Measurements from ENCODE around the gene GSG1.

The GSG1 gene

DNA sequence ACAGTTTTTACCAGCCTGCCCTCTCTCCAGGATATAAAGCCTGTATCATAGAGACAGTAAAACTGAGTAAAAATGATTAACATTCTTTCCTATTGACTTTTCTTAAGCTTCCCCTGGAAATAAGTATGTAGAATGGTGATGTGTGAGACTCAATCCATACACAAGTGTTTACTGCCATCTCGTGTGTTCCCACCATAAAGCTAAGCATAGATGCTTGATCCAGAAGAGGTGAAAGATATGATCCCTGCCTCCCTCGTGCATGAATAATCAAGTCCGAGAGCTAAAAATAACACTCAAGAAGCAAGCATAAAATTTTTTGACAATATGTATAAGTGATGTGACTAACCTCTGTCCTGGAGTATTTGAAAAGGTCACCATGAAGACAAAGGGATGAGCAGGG, 16.9 kb upstream of the GSG1 start:
- DNase-seq: no peak

DNA sequence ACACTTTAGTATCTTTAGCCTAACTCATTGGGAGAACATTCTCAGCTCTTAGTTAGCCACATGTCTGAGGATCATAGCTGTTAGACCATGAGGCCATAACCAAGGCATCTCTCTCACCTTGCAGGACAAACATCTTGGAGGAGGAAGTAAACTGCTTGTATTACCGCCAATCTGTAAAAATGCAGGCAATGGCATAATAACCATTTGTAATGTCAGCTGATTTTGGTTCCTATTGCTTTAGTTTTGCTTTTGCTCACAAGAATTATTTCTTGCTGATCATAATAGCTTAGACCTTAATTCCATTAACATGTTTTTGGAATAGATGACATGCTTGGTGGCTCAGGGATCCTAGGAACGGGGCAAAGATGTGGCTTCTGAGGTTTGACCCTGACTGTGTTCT, 16.4 kb upstream of the GSG1 start:
- no peak for DNase-seq

DNA sequence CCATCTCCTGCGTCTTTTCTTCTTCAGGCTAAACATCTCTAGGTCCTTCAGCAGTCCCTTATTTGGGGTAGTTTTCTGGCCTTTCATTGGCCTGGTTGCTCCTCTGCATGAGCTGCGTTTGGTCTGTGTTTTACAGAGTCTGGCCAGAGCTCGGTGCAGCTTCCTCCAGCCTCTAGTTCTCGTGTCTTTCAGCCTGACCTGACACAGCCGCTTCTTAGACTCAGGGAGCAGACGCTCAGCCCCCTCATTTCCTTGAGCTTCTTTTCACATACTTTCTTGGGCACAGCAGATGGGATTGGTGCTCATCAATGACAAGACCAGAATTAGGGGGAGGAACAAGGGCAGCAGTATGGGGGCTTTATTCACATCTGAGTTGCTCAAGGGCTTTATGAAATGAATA, 13.6 kb upstream of the GSG1 start:
- DNase-seq: no peak

DNA sequence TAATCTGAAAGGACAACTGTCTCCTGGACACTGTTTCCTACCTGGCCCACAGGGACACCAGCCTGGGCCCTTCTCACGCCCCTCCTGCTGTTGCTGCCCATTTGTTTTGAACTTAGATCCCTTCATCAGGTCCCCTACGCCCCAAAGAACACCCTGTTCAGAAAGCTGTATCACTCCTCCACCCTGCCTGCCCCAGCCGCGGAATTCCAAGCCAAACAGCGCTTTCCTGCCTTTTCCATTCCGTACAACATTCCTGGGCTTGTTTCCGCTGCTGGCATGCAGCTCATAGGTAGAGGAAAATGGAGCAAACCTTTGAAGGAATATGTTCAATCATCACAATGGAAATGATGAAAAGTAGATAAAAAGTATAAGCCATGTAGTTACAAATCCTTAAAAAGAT, 12.8 kb upstream of the GSG1 start:
- DNase-seq: no peak

DNA sequence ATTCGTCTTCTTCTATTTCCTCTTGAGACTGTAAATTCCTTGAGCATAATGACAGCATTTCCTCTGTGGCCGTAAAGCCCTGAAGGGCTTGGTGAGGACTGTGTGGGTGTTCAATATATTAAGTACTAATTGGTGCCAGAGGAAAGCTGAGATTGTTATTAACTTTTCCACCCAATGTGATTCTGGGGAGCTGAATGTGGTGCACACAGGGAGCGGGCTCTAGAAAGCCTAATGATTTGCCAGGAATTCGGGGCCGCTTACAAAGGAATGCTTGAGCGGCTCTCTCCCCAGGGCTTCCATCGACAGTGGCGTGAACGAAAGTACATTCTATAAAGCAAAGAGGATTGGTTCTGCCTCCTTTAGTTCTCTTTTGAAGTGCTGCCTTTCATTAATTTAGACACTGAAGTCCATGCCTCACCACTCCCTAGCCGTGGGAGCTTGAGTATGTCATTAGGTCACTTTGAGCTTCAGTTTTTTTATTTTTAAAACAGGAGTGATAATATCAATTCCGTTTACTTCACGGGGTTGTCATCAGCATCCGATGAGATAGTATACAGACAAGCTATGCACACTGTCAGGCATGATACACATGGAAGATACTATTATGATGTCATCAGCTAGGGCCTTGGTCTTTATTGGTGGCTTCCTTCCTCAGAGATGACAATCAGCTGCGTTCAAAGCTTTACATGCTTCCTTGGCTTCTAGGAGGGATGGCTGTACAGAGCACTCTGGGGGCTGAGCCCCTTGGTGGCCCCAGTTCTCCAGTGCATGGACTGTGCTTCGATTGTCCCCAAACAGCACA, 11.0 kb upstream of the GSG1 start:
- peak; percentile 65 for DNase-seq

DNA sequence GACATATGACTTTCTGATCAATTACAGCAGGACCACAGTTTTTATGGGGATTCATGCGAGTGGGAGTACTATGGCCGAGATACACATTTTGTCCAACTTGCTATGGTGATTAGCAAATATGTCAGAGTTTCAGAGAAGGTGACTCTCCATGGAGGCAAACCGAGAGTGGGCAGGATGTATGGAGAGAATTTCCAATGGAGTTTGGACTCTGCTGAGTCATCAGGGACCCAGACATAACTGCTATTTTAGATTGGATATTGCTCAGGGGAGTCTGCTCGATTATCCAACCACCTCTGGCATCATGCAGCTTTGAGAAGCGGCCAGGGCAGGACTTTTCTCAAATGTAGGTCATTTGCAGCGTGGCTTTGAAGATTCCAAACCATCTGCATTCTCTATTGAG, 9.5 kb upstream of the GSG1 start:
- no peak for DNase-seq

DNA sequence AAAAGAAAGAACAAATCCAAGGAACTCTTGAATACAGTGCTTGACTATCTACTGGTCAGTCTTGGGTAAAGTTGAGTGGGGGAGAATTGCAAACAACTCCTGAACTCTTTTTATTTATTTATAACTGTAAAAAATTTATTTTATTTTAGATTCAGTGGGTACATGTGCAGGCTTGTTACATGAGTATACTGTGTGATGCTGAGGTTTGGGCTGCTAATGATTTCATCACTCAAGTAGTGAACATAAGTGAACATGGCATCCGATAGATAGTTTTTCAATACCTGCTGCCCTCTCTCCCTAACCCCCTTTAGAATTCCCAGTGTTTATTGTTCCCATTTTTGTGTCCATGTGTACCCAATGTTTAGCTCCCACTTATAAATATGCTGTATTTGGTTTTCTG, 3.2 kb upstream of the GSG1 start:
- DNase-seq: no peak

DNA sequence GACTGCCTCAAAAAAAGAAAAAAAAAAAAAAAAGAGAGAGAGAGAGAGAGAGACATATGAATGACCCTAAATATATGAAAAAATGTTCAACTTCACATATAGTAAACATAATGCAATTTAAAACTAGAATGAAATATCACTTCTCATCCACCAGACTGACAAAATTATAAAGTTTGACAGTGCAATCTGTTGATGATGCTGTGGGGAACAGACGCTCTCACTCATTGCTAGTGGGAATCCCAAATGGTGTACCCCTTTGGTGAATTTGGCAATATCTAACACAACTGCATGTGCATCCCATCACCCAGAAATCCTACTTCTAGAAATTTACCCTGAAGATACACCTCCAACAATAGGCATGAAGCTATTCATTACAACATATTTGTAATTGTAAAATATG, 2.3 kb upstream of the GSG1 start:
- DNase-seq: no peak

DNA sequence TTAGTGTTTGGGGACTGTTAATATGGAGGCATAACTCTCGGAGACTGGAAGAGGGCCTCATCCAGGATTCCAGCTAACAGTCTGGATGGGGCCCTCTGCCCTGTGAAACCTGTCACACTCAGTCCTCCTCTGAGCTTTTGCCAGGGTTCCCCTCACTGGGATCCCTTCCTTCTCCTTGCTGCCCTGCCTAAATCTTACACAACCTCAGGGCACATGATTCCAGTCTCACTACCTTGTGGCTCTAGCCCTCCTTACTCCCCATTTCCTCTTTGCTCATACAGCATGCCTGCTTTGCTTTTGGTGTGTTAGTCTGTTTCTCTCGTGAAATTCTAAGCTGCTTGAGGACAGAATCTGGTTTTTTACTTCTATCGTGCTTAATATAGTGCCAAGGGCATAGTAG, 942 bp upstream of the GSG1 start:
- no peak for DNase-seq

DNA sequence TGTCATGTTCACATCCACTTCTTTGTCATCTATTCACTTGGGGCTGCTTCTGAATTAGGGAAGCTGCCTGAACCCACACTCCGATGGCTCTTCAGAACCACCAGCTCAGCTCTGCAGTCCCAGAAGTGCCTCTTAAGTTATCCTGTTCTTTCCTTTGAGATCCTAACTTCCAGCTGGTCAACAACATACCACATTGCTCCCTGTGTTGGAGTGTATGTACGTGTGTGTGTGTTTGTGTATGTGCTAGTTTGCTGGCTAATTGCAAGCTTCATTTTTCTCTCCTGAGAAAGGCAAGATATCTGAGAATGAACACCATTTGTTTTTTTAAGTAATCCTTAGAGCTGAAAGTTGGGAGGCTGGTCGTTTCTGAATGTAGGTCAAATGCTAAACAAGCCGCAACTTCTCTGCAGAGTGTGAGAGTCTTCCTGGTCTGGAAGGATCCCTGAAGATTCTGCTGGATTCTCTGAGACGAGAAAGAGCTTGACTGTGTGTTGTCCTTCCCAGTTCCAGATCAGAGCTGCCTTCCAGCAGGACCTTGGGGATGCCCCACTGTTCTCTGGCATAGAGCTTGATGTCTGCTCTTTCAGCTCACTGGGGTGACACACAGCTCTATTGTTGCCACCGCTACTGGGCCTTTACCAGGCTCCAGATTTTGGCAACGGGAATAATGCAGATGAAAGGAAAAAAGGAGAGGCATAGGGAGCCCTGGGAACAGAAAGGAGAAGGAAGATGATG, 839 bp downstream of the GSG1 start:
- no peak for DNase-seq

DNA sequence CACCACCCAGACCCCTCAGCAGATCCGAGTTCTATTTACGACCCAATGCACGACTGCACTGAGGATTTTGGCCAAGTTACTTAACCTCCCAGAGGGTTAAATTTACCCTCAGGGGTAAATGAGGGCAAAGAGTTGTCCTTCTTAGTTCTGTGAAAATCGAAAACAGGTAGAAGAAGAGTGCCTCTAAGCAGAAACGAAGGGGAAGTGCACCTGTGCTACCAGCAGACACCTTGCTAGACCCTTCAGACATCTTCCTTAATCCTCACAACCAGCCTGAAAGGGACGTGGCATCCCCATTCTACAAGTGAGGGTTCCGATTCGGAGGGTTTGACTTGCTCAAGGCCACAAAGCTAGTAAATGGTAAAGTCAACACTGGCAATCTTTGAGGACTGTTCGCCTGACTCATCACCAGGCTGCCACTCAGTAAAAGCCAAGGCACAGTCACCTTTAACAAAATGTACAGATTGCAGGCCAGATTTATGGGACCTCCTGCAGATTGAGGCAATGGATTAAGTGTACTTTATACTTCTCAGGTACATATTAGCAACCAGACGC, 1.6 kb downstream of the GSG1 start:
- DNase-seq: no peak

DNA sequence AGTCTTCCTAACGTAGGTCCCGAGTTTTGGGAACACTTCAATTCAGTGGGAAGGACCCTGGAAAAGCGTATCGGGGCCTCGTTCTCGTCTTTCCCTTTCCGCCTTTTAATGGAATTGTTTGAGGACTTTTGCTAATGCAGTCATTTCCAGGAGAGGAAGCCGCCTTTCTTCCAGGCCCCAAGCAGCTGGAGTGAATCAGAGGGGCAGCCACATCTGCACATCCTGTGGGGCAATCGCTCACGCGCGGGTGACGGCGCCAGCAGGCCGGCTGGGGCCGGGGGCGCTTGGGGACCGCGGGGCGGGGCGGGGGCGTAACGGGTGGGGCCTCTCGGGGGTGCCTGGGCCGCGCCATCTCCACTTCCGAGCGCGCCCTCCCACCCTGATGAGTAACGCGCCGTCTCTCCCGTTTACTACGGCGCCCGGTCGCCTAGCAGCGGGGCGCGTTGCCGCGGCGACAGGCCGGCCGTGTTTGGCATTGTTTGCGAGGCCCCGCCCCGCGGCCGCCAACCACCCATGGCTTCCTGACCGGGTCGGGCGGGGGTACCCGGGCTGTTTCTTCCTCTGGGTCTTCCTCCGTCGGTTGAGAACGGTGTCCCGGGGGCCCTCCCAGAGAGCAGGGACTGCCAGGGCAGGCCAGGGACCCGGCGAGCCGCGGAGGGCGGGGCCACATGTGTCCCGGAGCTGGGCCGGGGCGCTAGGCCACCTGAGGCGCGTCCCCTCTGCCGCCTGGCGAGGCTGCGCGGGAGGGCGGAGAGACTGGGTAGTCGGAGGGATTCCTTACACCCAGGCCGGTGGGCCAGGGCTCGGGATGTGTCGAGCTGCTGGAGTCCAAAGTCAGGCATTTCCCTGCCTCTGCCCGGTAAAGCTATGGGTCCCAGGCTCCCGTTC, 2.3 kb downstream of the GSG1 start:
- peak; percentile 96 for DNase-seq

DNA sequence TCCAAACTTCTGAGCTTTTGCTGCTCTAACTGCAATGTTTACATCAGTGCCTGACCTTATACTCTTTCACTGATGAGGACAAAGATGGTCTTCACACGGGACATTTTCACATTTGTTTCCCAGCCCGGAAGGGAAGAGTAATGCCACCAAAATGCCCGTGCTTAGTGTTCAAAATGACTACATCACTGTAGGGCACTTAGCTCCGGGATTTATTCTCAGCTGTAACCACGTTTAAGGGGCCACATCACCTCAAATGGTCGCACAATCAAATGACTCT, 2.9 kb downstream of the GSG1 start:
- no peak for DNase-seq

DNA sequence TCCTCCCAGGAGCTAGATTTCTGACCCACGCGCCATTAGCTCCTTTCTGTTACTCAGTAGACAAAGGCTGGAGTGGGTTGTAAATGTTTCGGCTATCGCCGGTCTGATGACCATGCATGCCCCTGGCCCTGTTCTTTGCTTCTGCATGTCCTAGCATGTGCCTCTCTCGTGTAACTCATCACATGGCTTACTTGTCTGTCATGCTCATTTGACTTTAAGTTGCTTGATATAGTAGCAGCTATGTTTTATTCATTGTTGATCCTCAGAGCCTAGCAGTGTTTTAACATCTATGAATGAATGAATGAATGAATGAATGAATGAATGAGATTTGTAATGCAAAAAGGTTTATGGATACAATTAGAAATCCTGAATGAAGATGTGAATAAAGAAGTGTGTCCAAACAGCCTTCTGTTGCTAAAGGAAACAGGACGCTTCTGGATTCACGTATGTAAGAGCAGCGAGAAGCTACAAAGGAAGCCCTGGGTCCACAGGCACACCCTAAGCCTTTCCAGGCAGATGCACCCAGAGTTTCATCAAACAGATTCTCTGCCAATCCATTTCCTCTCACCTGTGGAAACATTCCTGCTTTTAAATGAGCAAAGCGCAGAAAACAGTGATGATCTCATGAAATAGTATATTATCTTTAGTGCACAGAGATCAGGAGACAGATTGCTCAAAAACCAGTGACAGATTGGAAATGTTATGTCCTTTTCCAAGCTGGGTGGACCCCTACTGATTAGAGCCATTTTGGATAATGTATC, 3.4 kb downstream of the GSG1 start:
- no peak for DNase-seq

DNA sequence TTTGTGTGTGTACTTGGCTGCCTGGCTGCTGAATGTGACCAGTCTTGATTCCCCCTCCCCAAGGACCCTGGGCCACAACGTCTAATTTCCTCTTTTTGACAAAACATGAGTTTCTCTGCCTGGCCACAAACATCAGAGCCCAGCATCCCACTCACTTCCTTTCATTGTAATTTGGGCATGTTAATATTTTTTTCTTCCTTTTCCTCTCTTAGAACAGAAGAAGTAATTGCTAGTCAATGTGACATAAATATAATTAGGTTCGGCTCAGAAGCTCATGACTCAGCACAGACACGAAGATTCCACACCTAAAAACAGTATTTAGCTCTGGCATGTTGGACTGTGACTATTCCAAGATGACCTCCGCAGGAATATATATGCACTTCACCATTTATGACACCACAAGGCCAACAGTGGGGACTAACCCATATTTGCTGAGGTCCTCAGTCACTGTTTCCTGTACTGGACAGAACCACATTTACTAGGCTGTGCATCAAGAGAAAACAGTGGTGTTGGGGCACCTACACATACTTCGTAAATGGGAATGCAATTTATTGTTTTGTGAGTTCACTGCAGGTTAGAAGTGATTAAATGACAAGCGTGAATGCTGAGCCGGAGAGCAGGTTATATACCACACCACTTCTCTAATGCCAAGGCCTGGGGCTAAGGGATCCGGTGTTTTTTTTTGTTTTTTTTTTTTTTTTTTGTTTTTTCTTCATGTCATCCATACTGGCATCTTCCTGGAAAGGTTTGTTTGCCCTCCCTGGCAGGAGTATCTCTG, 4.2 kb downstream of the GSG1 start:
- no peak for DNase-seq

DNA sequence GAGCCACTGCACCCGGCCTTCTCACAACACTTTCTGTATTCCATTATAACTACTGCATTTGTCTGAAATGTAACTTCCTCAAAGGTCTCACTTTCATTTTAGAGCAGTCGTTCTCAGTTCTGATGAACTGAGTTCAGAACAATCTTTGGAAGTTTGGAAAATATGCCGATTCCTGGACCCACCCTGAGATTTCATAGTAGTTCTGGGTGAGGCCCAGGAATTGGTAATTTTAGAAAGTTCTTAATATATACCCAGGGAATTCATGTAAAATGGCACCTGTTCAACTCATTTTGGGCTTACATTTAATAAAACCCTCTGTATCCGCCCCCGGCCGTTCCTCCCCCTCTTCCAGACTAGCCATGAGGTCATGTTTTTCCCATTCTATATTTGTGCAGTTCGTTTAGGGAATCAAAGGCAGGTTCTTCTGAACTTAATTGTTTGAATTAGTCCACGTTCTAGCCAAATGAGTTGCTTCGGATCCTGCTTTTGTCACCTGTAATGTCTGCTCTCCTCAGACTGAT, 5.9 kb downstream of the GSG1 start:
- peak; percentile 44 for DNase-seq

DNA sequence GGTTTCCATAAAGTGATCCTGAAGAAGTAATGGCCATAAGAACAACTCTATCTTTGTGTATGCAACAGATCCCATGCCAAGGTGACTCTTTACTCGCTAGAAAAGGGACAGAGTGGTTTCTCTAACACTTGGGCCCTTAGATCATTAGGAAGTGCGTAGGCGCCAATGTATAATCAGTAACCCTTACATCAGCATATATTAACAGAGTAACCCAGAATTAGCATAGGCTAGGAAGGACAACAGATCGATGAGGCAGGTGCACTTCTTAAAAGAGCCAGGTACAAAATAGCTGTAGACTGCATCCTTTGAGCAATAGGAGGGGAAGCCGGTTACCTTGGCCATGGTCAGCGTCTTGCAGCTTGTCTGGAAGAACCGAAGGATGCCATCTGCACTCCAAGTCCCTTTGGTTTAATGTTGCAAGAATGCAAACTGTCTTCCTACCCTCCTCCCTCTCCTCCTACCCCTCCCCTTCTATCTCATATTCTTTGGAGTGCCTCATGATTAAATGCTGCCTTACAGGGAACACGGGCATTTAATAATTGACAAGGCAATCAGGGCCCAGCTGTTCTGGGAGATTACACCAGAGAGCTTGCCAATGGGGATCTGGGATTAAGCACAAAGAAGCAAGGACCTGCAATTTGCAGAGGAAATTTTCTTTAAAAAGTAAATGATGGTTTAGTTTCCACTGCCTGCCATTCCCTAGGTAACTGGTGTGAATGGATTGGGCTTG, 8.0 kb downstream of the GSG1 start:
- no peak for DNase-seq

DNA sequence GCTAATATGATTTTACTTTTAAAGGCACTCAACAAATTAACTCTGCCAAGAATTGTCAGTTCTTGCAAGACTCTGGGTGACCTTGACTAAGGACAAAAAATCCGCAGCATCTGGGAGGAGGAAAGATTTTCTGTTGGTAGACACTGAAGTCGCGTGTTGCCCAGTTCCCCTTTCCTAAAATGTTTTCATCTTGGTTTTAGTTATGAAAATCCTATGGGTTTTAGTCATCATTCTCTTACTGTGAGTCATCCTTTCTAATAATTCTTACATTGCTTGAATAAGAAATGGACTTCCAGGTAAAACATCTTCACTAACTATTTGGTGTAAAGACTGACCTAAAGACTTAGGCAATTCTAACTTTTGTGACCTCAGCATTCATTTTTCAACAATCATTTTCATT, 9.1 kb downstream of the GSG1 start:
- no peak for DNase-seq

DNA sequence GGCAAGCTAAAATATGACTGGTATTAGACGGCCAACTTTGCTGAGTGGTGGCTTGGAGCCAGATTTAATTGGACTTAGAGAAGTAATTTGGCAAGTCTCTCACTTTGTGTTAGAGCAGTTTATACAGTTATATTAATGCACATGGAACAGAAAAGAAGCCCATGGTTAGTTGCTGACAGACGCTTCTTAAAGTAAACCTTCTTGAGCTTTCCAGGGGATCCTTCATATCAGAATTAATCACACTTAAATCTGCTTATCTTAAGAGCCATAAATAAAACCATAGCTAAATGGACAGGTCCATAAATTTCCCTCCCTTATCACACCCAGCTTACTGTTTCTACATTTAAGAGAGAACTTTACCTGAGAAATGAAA, 9.6 kb downstream of the GSG1 start:
- no peak for DNase-seq

DNA sequence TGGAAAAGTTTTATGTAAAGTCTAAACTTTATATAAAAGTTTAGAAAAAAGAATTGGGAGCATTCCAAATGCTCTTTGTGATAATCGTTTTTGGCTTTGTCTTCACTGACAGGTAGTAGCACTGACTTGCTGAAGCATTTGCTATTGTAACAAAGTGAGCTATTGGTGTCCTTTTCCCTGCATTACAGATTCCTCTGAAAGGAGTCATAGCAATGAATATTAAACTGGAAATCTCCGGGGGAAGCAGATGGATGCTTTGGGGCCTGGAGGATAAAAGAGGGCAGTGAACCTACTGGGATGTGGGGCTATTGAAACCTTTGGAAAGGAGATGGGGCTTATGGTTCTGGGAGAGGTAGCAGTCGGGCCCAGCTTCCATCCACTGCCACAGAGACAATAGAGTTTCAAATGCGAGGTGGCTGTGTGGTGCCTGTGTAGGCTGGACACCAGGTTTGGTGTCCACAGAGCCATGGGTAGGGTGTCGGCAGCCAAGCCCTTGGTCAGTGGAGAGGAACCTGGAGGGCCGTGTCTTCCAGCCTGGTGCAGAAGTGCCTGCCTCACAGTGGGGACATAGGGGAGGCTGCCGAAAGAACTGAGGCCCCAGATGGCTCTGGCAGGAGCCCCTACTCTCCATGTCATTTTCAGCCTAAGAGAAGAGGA, 10.1 kb downstream of the GSG1 start:
- DNase-seq: no peak
